ENCODE data around the gene ARHGEF12. TPM values are rescaled to one million over a fixed set of nuclear protein-coding genes. Genes with fewer than 3 reads are reported as not detected.

ARHGEF12 gene
- total RNA-seq, 1 experiment from 2014 or later: 15.4 TPM

DNA sequence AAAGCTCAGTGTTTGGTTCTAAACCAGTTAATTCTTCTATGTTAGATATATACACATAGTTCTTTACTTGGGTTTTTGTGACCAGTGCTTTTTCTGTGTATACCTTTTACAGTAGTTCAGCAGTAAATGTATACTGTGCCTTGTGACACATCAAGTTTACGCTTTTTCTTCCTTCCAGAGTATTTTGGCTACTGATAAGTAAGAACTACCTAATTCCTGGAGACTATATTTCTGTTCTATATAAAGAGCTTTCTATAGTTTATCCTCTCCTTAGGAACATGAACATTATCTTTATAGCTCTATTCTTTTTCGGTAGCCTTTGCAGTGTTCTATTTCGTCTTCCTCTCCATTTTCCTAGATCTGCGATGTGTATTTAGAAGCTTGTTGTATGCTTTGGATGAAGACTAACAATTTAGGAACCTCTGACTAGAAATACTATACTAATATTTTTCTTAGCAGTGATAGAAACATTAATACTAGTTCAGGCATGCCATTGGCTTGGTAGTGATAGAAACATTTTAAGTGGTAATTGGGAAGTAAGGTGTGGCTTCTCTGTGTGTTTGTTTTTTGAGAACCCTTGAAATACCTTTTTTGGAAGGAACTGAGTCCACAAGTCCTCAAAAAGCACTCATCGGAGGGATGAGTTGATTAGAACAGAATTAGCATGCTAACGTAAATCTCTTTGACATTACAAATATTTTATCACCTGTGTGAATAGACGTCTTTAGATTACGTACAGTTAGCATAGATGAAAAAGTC is 74.6 kb downstream of the ARHGEF12 start:
- no peaks in the 10 kb centered on the region for H3K9me2 ChIP-seq (replicated peaks; ENCODE audit: insufficient read depth, low read length)
- no peak overlapping the region for H3K9ac ChIP-seq (ENCODE audit: low read length)
- H3K4me3 ChIP-seq (ENCODE audit: low read length): no peak overlapping the region
- H4K20me1 ChIP-seq (ENCODE audit: insufficient read depth, low read depth, low read length): no peaks in the 10 kb centered on the region
- H3K27me3 ChIP-seq (ENCODE audit: low read length): no peaks in the 10 kb centered on the region
- no peak overlapping the region for H2AFZ ChIP-seq (ENCODE audit: low read length)
- no peak overlapping the region for H3K4me2 ChIP-seq (ENCODE audit: low read depth, low read length, poor library complexity, severe bottlenecking)
- no peak overlapping the region for H3K27ac ChIP-seq (ENCODE audit: low read length)
- no peak for DNase-seq
- no peaks in the 10 kb centered on the region for H3K79me2 ChIP-seq (ENCODE audit: low read length)
- no peaks in the 10 kb centered on the region for H3K4me1 ChIP-seq (ENCODE audit: low read length)
- H3K36me3 ChIP-seq (ENCODE audit: insufficient read depth, low read length): no peaks in the 10 kb centered on the region
- H3K9me3 ChIP-seq (ENCODE audit: low read length): no peaks in the 10 kb centered on the region

- Histone ChIP-seq H3K79me2 (ENCODE audit: low read length) (no peaks in the 10 kb centered on the region), H3K4me3 (ENCODE audit: low read length) (no peak overlapping the region), H3K9me3 (ENCODE audit: low read length) (no peaks in the 10 kb centered on the region), H3K9ac (ENCODE audit: low read length) (no peak overlapping the region), H3K4me1 (ENCODE audit: low read length) (no peaks in the 10 kb centered on the region), H3K36me3 (ENCODE audit: insufficient read depth, low read length) (no peaks in the 10 kb centered on the region), H3K27me3 (ENCODE audit: low read length) (no peaks in the 10 kb centered on the region), H3K9me2 (replicated peaks; ENCODE audit: insufficient read depth, low read length) (no peaks in the 10 kb centered on the region), H3K4me2 (ENCODE audit: low read depth, low read length, poor library complexity, severe bottlenecking) (no peak overlapping the region), H2AFZ (ENCODE audit: low read length) (no peak overlapping the region), H3K27ac (ENCODE audit: low read length) (no peak overlapping the region), H4K20me1 (ENCODE audit: insufficient read depth, low read depth, low read length) (no peaks in the 10 kb centered on the region)
- no peak for DNase-seq
These were observed 77.3 kb downstream of the ARHGEF12 start for GRCh38 chr11:120413480-120413879.

DNA sequence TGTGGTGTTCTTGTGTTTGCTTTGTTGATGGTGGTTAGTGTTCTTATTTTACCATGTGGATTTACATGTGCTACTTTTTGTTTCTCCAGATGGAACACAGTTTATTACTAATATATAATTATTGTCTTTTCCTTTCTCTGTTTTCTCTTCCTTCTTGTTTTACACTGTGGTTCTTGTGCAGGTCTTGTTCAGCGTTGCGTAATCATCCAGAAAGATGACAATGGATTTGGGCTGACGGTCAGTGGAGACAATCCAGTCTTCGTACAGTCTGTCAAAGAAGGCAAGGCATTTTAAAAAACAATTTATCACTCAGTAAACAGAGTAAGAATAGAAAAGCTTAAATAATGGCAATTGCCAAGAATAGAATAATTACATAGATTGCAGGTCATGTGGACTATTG is 84.4 kb downstream of the ARHGEF12 start:
- Histone ChIP-seq H3K79me2 (ENCODE audit: low read length) (no peaks in the 10 kb centered on the region), H3K36me3 (ENCODE audit: insufficient read depth, low read length) (no peaks in the 10 kb centered on the region)

GRCh38 chr11:120424185-120424969 is 88.2 kb downstream of the ARHGEF12 start:
- Histone ChIP-seq H3K27me3 (ENCODE audit: low read length) (no peaks in the 10 kb centered on the region), H3K9ac (ENCODE audit: low read length) (no peak overlapping the region), H3K9me2 (replicated peaks; ENCODE audit: insufficient read depth, low read length) (no peaks in the 10 kb centered on the region), H3K36me3 (ENCODE audit: insufficient read depth, low read length) (no peaks in the 10 kb centered on the region), H3K4me1 (ENCODE audit: low read length) (no peaks in the 10 kb centered on the region; the same call in 1 of the 2 replicates), H2AFZ (ENCODE audit: low read length) (no peak overlapping the region), H3K79me2 (ENCODE audit: low read length) (no peaks in the 10 kb centered on the region), H3K4me2 (ENCODE audit: low read depth, low read length, poor library complexity, severe bottlenecking) (no peak overlapping the region), H3K4me3 (ENCODE audit: low read length) (no peak overlapping the region), H4K20me1 (ENCODE audit: insufficient read depth, low read depth, low read length) (no peaks in the 10 kb centered on the region), H3K9me3 (ENCODE audit: low read length) (no peaks in the 10 kb centered on the region), H3K27ac (ENCODE audit: low read length) (no peak overlapping the region)
- DNase-seq: no peak

More for the DNA sequence above, 84.4 kb downstream of the ARHGEF12 start:
- H4K20me1 ChIP-seq (ENCODE audit: insufficient read depth, low read depth, low read length): no peaks in the 10 kb centered on the region
- no peak overlapping the region for H2AFZ ChIP-seq (ENCODE audit: low read length)
- no peaks in the 10 kb centered on the region; the same call in 1 of the 2 replicates for H3K4me1 ChIP-seq (ENCODE audit: low read length)
- no peaks in the 10 kb centered on the region for H3K9me2 ChIP-seq (replicated peaks; ENCODE audit: insufficient read depth, low read length)
- H3K9ac ChIP-seq (ENCODE audit: low read length): no peak overlapping the region
- H3K27me3 ChIP-seq (ENCODE audit: low read length): no peaks in the 10 kb centered on the region
- H3K27ac ChIP-seq (ENCODE audit: low read length): no peak overlapping the region
- no peak for DNase-seq
- no peaks in the 10 kb centered on the region for H3K9me3 ChIP-seq (ENCODE audit: low read length)
- no peak overlapping the region for H3K4me2 ChIP-seq (ENCODE audit: low read depth, low read length, poor library complexity, severe bottlenecking)
- H3K4me3 ChIP-seq (ENCODE audit: low read length): no peak overlapping the region

DNA sequence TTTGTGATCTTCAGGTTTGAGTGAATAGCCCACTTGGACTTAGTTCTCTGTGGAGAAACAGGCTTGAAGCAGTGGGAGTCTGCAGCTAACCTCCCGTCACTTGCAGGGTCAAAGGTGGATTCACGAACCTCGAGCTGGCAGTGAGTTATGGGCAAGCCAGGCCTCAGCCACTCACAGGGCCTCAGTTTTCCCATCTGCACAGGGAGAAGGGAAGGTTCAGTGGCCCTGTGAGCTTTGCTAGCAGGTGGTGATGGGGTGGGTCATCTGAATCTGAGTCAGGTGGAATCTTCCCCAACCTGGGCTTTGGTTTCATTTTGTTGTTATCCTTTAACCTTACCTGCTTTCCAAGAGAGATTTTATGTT is 88.7 kb downstream of the ARHGEF12 start:
- Histone ChIP-seq H3K4me2 (ENCODE audit: low read depth, low read length, poor library complexity, severe bottlenecking) (no peak overlapping the region), H3K4me1 (ENCODE audit: low read length) (no peaks in the 10 kb centered on the region; the same call in 1 of the 2 replicates), H3K36me3 (ENCODE audit: insufficient read depth, low read length) (no peaks in the 10 kb centered on the region), H3K9ac (ENCODE audit: low read length) (no peak overlapping the region), H2AFZ (ENCODE audit: low read length) (no peak overlapping the region), H3K9me2 (replicated peaks; ENCODE audit: insufficient read depth, low read length) (no peaks in the 10 kb centered on the region), H3K9me3 (ENCODE audit: low read length) (no peaks in the 10 kb centered on the region), H3K27ac (ENCODE audit: low read length) (no peak overlapping the region), H3K4me3 (ENCODE audit: low read length) (no peak overlapping the region), H3K27me3 (ENCODE audit: low read length) (no peaks in the 10 kb centered on the region), H4K20me1 (ENCODE audit: insufficient read depth, low read depth, low read length) (no peaks in the 10 kb centered on the region), H3K79me2 (ENCODE audit: low read length) (no peaks in the 10 kb centered on the region)
- DNase-seq: no peak

DNA sequence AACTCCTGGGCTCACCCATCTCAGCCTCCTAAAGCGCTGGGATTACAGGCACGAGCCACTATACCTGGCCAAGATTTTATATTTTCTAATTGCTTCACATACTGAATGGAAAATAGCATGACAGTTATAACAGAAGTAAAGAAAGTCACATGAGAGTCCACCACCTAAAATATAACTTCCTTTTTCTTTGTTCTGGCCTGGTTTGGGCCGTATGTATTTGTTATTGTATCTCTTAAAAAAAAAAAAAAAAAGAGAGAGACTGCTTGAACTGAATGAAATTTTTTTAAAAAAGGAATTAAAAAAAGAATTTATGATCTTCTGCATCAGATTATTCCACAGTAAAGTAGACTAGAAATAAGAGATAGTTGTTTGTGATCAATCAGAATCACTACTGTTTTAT is 89.3 kb downstream of the ARHGEF12 start:
- Histone ChIP-seq H2AFZ (ENCODE audit: low read length) (no peak overlapping the region), H3K4me1 (ENCODE audit: low read length) (no peaks in the 10 kb centered on the region; the same call in 1 of the 2 replicates), H3K36me3 (ENCODE audit: insufficient read depth, low read length) (no peaks in the 10 kb centered on the region), H3K9me2 (replicated peaks; ENCODE audit: insufficient read depth, low read length) (no peaks in the 10 kb centered on the region), H3K79me2 (ENCODE audit: low read length) (no peaks in the 10 kb centered on the region), H3K4me2 (ENCODE audit: low read depth, low read length, poor library complexity, severe bottlenecking) (no peak overlapping the region), H4K20me1 (ENCODE audit: insufficient read depth, low read depth, low read length) (no peaks in the 10 kb centered on the region), H3K9ac (ENCODE audit: low read length) (no peak overlapping the region), H3K9me3 (ENCODE audit: low read length) (no peaks in the 10 kb centered on the region), H3K27me3 (ENCODE audit: low read length) (no peaks in the 10 kb centered on the region), H3K27ac (ENCODE audit: low read length) (no peak overlapping the region), H3K4me3 (ENCODE audit: low read length) (no peak overlapping the region)
- DNase-seq: no peak

- Histone ChIP-seq H2AFZ (ENCODE audit: low read length) (no peak overlapping the region), H3K9me2 (replicated peaks; ENCODE audit: insufficient read depth, low read length) (no peaks in the 10 kb centered on the region), H3K4me3 (ENCODE audit: low read length) (no peak overlapping the region), H4K20me1 (ENCODE audit: insufficient read depth, low read depth, low read length) (no peaks in the 10 kb centered on the region), H3K27ac (ENCODE audit: low read length) (no peak overlapping the region), H3K9me3 (ENCODE audit: low read length) (no peaks in the 10 kb centered on the region), H3K4me1 (ENCODE audit: low read length) (no peaks in the 10 kb centered on the region; the same call in 1 of the 2 replicates), H3K4me2 (ENCODE audit: low read depth, low read length, poor library complexity, severe bottlenecking) (no peak overlapping the region), H3K9ac (ENCODE audit: low read length) (no peak overlapping the region), H3K36me3 (ENCODE audit: insufficient read depth, low read length) (no peaks in the 10 kb centered on the region), H3K27me3 (ENCODE audit: low read length) (no peaks in the 10 kb centered on the region), H3K79me2 (ENCODE audit: low read length) (no peaks in the 10 kb centered on the region)
- DNase-seq: no peak
These were observed 93.9 kb downstream of the ARHGEF12 start for GRCh38 chr11:120430146-120430545.

GRCh38 chr11:120431633-120432032 is 95.4 kb downstream of the ARHGEF12 start:
- Histone ChIP-seq H3K9me2 (replicated peaks; ENCODE audit: insufficient read depth, low read length) (no peaks in the 10 kb centered on the region), H3K79me2 (ENCODE audit: low read length) (no peaks in the 10 kb centered on the region), H2AFZ (ENCODE audit: low read length) (no peak overlapping the region), H3K4me3 (ENCODE audit: low read length) (no peak overlapping the region), H3K4me1 (ENCODE audit: low read length) (0 out of 2 replicates have a peak, but pooled peaks cover 2% of the 10 kb centered on the region), H3K9ac (ENCODE audit: low read length) (no peak overlapping the region), H4K20me1 (ENCODE audit: insufficient read depth, low read depth, low read length) (no peaks in the 10 kb centered on the region), H3K27me3 (ENCODE audit: low read length) (no peaks in the 10 kb centered on the region), H3K4me2 (ENCODE audit: low read depth, low read length, poor library complexity, severe bottlenecking) (no peak overlapping the region), H3K9me3 (ENCODE audit: low read length) (no peaks in the 10 kb centered on the region), H3K27ac (ENCODE audit: low read length) (no peak overlapping the region), H3K36me3 (ENCODE audit: insufficient read depth, low read length) (no peaks in the 10 kb centered on the region)
- DNase-seq: no peak
